Stimulated activated CD8-positive, alpha-beta memory T cell treated with anti-CD3 and anti-CD28 coated beads, Interleukin-7, amount 100 ng/mL, for 24 hours (primary cell): ENCODE data around the gene EPB41.
"Not testable (repeated sequence)": the region's sequence is repeated elsewhere in the genome, so short reads cannot be mapped to it uniquely, and the experiment has no call there.

ENCODE experiments used
- DNase-seq: peaks from one replicate; pipeline ENCODE4 v3.0.0-alpha.2; 2020; ENCODE audit warnings: low read depth

EPB41 gene

DNA sequence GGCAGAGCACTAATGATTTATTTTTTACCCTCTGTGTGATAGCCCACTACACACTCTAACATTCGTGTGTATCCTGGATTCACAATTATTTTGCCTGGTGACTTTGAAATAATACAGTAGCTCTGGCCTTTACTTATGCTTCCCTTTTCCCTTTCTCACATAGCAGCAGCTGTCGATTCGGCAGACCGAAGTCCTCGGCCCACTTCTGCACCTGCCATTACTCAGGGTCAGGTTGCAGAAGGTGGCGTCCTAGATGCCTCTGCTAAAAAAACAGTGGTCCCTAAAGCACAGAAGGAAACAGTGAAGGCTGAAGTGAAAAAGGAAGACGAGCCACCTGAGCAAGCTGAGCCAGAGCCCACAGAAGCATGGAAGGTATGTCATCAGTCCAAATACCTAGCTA, 138.6 kb downstream of the EPB41 start:
- no peak for DNase-seq

DNA sequence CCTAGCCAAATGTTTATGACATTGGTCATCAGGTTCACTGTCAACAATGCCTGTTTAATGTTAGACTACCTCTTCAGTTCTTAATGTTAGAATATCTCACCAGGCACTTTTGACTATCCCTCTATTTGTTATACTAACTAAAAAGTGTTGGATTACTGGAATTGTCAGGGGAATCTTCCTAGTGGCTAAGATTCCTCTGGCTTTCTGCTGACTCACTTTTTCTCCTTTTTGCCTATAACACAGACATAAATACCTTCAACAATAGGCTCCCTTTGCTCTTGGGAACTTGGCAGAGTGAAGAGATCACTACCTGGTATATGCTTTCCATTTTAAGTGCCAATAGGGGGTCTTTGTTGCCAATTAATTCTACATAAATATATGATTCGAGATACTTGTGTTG, 140.8 kb downstream of the EPB41 start:
- DNase-seq = no peak

DNA sequence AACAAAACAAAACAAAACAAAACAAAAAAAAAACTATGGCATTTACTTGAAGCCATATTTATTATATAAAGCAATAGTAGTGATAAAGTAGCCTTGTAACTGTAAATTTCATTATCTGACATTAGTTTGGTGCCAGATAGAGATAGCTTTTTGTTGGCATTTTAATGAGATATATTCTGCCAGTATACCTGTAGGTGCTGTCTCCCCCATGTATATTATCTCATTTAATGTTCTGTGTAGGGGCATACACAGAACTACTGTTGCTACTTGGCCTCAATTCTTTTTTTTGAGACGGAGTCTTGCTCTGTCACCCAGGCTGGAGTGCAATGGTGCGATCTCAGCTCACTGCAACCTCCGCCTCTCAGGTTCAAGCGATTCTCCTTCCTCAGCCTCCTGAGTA, 141.9 kb downstream of the EPB41 start:
- DNase-seq = no peak

DNA sequence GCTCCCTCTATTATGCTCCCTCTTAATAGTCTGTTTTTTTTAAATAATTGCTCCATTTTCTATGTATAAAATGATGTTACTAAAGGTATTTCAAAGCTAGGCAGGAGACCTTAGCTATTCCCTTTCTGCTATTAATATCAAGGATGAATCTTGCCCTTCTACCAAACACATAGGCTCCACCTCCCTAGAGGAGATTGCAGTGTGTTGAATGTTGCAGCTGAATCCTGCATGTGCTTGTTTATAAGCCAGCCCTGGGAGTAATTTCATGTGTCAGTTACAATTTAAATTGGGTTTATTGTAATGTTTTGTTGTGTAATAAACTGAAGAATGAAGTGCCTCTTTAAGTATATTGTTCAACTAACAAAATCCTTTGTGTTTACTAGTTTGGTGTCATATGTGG, 143.3 kb downstream of the EPB41 start:
- no peak for DNase-seq

DNA sequence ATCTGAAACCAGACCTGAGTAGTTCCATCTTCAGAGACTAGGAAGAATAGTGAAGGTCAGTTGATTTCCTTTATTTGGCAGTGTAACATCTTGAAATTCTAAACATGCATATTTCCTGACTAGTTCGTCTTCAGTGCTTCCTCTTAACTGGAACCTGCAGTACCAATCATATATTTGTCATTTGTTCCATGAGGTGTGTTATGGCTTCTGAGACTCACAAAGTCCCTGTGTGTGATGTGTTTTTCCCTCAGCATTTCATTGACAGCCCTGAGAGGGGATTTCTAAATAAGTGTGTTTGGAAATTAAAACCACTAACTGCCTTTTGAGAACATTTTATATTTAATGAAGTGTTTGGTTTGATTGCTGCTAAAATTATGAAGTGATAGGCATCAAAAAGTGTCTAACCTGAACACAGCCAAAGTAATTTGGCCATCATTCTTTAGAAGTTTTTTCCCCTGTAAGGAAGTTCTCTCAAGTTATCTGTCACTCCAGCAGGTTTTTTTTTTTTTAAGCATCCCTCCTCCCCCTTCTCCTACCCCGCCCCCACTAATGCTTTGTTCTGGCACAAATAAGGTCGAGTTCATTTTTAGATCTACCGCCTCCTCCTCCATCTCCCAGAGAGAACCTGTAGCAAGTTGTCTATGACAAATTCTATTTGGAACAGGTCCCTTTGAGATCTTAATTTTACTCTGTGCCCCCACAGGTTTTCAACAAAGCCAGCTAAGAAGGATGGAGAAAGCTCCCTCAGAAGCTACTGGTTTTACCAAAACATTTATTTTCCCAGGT, 148.0 kb downstream of the EPB41 start:
- no peak for DNase-seq

DNA sequence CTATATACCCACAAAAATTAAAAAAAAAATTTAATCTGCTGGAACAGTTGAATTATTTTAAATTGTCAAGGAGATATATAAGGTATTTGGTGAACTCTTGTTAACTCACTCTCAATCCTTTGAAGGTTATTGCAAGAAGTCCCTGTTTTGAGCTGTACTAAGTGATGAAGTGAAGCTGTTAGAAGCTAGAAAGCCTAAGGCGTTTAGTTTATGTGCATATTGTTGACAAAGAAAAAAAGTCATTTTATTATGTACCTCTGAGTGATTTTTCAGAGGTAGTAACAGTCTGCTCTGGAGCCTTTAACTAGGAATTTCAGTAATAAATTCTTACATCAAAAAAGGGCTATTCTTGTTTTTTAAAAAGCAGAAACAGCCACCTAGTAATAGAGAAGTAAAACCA, 149.7 kb downstream of the EPB41 start:
- DNase-seq = no peak

DNA sequence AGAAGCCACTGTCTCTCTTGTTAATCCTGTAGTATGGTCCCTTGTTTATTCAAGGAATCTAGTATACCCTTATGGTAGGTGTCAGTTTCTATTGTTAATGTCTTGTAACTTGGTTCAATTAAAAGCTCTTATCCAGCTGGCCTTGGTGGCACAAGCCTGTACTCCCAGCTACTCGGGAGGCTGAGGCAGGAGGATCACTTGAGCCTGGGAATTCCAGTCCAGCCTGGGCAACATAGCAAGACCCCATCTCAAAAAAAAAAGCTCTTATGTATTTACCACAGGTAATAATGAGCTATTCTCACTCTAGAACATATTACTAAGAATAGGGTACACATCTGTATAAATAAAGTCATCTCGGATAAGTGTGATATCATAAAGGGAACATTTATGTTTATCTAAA, 162.8 kb downstream of the EPB41 start:
- DNase-seq = no peak

DNA sequence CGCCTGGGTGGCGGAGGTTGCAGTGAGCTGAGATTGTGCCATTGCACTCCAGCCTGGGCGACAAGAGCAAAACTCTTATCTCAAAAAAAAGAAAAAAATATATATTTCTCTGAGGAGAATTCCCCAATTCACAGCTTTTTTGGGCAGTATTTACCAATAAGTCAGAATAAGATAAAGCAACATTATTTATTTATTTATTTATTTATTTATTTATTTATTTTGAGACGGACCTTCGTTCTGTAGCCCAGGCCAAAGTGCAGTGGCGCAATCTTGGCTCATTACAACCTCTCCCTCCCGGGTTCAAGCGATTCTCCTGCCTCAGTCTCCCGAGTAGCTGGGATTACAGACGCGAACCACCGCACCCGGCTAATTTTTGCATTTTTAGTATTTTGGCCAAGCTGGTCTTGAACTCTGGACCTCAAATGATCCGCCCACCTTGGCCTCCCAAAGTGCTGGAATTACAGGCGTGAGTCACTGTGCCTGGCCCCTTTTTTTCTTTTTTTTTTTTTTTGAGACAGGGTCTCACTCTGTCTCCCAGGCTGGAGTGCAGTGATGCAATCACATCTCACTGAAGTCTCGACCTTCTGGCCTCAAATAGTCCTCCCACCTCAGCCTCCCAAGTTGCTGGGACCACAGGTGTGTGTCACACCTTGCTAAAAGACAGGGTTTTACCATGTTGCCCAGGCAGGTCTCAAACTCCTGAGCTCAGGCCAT, 165.7 kb downstream of the EPB41 start:
- not testable (repeated sequence) for DNase-seq

DNA sequence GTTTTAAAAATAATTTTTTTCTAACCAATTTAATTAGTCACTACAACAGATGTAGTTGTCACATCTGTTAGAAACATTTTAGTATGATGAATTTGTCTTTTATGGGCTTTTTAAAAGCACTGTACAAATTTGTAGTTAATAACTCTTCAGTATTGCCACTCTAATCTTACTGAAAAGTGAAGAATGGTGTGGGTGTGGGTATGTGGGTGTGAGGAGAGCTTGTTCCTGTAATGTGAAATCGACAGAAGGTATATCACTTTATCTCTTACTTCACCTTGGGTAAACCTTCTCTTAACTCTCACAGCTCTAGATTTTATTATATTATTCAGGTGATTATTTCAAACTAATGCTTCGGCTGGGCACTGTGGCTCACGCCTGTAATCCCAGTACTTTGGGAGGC, 166.8 kb downstream of the EPB41 start:
- no peak for DNase-seq

DNA sequence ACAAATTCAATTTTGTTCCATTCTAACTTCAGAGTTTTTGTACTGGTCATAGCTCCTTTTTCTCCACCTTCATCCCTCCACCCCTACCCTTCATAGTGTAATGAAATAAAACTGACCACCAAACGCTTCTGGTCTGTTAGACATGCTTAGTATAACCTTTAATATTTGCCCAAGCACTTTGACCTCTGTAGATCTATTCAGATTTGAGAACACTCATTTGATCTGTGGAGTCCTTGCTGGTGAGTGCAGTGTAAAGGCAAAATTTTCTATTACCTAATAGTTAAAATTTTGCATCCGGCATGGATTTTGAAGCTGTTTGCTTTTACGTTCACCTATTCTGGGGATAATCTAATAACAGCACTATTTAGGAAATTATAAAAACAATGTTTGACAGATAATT, 168.2 kb downstream of the EPB41 start:
- DNase-seq = no peak

DNA sequence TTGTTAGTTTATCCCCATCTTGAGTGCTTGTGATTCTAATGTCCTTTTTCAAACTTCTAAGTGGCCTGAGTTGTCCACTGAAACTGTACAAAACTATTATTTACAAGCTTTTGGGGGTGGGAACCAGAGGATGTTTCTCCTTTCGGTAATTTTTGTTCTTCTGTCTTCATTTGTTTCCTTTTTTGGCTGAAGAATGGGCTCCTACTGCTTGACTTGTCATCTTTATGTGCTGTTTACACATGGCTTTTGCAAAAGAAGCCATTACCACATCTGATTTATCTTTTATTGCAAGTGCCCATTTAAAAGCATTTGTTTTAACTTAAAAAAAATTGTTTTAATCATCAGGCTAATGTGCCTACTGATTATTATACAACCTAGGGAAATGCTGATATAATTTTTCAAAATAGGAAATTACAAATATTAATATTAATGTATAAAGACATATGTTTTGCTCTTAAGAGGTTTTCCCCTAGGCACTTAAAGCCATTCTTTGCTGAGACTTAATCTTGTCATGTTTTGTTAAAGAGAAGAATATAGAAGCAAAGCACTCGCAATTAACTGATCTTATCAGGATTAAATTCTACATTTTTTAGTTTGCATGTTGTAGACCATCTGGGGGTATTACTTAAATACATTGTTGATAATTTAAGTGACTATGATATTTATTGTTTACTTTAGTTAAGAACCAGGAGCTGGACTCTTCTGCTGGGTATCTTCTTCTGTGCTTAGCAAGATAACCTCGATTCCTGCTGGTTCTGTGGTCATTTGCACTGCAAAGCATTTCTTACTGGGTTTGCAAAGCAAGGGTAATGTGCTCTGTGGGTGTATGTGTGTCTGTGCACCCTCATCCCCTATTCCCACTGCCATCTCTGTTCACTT, 169.2 kb downstream of the EPB41 start:
- no peak for DNase-seq

DNA sequence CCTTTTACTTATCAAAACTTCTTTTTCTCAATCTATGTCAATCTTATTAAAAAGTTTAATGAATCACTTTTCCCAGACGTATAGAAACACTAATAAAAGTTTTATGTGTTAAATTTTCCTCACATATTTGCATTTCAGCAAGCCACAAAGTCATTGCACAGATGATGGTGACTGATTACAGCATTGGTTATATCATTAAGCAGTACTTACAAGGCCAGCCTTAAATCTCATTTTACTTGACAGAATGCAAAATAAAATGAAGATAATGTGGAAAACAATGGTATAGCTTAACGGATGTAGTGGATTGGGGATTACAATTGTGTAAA, 169.8 kb downstream of the EPB41 start:
- DNase-seq = no peak

DNA sequence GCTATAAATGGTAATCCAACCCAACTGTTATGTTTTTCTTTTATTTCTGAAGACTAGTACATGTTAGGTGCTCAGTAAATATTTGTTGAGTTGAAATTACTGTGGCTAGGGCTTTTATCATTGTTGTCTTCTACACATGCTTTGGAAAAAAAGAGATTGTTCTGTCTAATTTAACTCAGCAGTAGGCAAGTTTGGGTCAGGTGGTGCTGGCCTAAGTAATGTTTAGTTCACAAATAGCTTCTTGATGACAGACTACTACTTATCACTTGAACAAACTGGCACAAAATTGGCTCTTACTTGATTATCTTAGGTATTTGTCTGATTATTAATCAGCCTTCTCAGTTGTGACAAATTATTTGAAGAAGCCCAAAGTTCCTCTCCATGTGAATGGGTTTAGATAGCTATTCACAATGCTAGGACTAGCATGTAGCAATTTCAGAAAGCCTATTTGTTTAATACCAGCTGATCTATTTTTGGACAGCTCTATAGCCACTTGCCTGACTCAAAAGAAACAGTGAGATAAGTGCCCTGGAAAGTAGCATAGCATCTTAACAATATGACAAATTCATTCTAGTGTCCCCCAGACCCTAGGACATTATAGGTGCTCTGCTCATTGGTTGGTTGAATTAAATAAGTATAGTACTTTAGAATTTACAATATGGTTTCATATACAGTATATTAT, 176.7 kb downstream of the EPB41 start:
- DNase-seq = no peak

DNA sequence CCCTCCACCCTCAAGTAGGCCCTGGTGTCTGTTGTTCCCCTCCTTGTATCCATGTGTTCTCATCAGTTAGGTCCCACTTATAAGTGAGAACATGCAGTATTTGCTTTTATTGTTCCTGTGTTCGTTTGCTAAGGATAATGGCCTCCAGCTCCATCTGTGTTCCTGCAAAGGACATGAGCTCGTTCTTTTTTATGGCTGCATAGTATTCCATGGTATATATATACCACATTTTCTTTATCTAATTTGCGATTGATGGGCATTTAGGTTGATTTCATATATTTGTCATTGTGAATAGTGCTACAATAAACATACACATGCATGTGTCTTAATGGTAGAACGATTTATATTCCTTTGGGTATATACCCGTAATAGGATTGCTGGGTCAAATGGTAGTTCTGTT, 178.3 kb downstream of the EPB41 start:
- DNase-seq = not testable (repeated sequence)

DNA sequence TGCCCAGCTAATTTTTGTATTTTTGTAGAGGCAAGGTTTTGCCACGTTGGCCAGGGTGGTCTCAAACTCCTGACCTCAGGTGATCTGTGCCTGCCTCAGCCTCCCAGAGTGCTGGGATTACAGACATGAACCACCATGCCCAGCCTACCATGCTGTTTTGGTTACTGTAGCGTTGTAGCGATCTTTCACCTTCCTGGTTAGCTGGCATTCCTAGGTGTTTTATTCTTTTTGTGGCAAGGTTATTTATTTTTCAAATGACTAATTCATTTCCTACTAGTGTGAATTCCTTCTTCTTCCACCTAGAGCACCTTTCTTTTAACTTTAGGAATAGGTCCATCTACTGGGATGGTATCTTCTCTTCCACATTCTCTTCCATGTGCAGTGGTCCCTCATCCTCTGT, 180.1 kb downstream of the EPB41 start:
- no peak for DNase-seq

DNA sequence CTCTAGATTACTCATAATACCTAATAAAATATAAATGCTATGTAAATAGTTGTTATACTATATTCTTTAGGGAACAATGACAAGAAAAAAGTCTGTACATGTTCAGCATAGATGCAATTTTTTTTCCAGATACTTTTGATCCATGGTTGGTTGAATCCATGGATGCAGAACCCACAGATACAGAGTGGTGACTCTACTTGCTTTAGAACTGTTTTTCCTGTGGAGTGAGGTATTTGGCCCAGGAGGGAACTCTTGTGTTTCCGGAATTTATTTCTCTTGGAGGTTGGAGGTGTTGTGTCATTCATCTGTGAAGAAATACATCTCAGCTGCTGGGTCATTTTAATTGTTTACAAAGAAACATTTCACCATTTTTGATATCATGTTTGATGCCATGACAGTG, 180.6 kb downstream of the EPB41 start:
- no peak for DNase-seq

DNA sequence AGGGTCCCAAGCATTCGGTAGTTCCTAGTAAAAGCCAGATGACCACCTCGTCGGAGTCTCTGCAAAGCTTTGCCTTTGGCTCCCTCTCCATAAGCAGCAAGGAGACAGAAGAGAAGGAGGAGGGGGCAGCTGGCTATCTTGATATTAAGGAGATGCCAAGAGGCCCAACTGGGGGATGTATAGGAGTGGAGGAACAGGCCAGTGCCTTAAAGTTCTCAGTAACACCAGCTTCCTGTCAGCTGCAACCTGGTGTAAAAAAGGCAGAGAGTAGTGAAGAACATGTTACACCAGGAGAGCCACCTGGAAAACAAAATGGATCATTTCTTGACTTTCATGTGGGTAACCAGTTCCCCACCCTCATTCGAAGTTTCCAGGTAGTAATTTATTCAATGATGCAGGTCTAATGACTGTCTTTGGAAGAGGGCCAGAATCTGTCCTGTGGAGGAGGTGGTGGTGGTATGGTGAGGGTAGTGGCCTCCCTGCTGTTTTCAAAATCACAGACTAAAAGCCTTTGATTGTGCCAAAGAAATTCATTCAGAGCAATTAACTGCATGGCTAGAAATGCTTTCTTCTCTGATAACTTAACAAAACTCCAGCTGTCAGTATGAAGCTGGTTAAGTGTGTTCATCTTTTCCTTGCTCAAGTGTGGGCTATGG, 182.0 kb downstream of the EPB41 start:
- DNase-seq = no peak

DNA sequence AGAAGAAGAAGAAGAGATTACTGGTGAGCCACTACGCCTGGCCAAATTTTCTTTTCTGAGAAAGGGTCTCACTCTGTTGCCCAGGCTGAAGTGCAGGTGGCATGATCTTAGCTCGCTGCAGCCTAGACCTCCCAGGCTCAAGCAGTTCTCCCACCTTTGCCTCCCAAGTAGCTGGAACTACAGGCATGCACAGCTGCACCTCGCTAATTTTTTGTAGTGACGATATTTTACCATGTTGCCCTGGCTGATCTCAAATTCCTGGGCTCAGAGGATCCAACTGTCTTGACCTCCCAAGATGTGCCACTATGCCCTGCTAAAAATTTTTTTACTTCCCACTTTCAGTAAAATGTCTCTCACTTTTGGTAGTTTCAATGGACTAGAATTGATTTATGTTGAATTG, 184.9 kb downstream of the EPB41 start:
- no peak for DNase-seq

DNA sequence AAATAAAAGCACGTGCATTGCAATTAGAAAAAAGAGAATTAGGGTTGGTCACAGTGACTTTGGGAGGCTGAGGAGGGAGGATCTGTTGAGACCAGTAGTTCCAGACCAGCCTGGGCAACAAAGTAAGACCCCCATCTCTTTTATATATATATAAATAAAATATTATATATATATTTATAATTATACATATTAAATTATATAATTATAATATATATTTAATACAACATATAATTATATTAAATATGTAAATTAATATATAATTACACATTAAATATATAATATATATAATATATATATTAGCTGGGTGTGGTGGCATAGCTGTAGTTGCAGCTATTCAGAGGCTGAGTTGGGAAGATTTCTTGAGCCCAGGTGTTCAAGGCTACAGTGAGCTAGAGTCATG, 186.1 kb downstream of the EPB41 start:
- DNase-seq = no peak

DNA sequence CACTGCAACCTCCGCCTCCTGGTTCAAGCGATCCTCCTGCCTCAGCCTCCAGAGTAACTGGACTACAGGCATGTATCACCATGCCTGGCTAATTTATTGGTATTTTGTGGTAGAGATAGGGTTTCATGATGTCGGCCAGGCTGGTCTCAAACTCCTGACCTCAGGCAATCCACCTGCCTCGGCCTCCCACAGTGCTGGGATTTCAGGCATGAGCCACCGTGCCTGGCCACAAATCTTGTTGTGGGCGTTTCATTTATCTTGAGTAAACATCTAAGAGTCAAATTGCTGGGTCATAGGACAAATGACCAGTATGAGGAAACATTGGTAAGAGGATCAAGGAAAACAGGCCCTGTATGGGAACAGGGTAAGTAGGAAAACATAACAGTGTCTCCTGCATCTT, 191.5 kb downstream of the EPB41 start:
- no peak for DNase-seq

DNA sequence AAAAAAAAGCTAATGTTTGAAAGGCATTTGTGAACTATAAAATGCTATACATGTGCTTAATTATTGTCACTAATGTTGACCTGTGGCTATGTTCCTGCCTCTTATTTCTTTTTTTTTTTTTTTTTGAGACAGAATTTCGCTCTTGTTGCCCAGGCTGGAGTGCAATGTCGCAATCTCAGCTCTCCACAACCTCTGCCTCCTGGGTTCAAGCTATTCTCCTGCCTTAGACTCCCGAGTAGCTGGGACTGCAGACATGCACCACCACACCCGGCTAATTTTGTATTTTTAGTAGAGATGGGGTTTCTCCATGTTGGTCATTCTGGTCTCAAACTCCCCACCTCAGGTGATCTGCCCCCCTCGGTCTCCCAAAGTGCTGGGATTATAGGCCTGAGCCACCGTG, 193.7 kb downstream of the EPB41 start:
- DNase-seq = not testable (repeated sequence)
